Measurements from ENCODE around the gene CLMN.

- no peak for TF ChIP-seq CTCF (IDR thresholded peaks at IDR 0.05)
- TF ChIP-seq POLR2A (IDR thresholded peaks at IDR 0.05): no peak
- no peak for TF ChIP-seq EP300 (IDR thresholded peaks at IDR 0.05)
These were observed 112.1 kb downstream of the CLMN start for GRCh38 chr14:95207475-95208233.
